ENCODE data around the gene KCNA10. TPM values are rescaled to one million over a fixed set of nuclear protein-coding genes. Genes with fewer than 3 reads are reported as not detected.
"Not testable (repeated sequence)": the region's sequence is repeated elsewhere in the genome, so short reads cannot be mapped to it uniquely, and the experiment has no call there.

KCNA10 gene
- total and polyA plus RNA-seq, 2 donors (not counting 3 experiments of a cell fraction or from before 2014, with no cell fraction given): not detected

DNA sequence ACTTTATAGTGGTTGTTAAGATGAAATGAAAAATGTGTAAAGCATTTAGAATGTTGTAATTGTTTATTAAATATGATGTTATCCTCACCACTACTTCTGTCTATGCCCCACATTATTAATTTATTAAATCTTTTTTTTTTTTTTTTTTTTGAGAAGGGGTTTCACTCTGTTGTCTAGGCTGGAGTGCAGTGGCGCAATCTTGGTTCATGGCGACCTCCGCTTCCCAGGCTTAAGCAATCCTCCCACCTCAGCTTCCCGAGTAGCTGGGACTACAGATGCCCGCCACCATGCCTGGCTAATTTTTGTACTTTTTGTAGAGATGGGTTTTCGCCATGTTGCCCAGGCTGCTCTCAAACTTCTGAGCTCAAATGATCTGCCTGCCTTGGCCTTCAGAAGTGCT, 7.5 kb downstream of the KCNA10 start:
- POLR2A ChIA-PET: interaction anchor here (0.7 kb wide), 2 partner anchors 28 to 123 kb away, joined by 3 to 9 read pairs; no protein-coding TSS in a partner anchor
- BruUV-seq (replicated peaks): no TSS peak

GRCh38 chr1:110510921-110511320, 8.1 kb downstream of the KCNA10 start:
- H3K27me3 ChIP-seq (ENCODE audit: control insufficient read depth in 2 of 2, insufficient read depth in 2 of 2, low read length in 2 of 2); H3K4me1 ChIP-seq (ENCODE audit: control insufficient read depth, extremely low read depth, insufficient read depth, low read length); H3K9ac ChIP-seq (replicated peaks; ENCODE audit: extremely low read depth, insufficient read depth, low read length); H4K20me1 ChIP-seq (replicated peaks; ENCODE audit: control insufficient read depth, extremely low read depth, insufficient read depth, low read length); H3K27ac ChIP-seq (ENCODE audit: insufficient read depth, low read depth, low read length); dilution Hi-C loops (cut with MboI; ENCODE audit: extremely low pct_ligation_motif_present, low sequenced_read_pairs); H3K4me2 ChIP-seq (ENCODE audit: insufficient read depth, low read length); H3K9me1 ChIP-seq (replicated peaks; ENCODE audit: control insufficient read depth, extremely low read depth, insufficient read depth, low read length); DNase-seq (ENCODE audit: low read depth, low spot score); H3K79me2 ChIP-seq (ENCODE audit: control insufficient read depth, insufficient read depth, low read length); H3K9me3 ChIP-seq (replicated peaks; ENCODE audit: control insufficient read depth, insufficient read depth, low read length); BruUV-seq (replicated peaks); H3K36me3 ChIP-seq (ENCODE audit: control insufficient read depth in 2 of 2, extremely low read depth in 1 of 2, insufficient read depth in 2 of 2, low read length in 2 of 2); intact Hi-C loops (cut with micrococcal nuclease); FAIRE-seq; H2AFZ ChIP-seq (ENCODE audit: low read depth, low read length); H3K4me3 ChIP-seq (replicated peaks in 1 of 3; ENCODE audit: insufficient read depth in 1 of 3, low read depth in 1 of 3, low read length in 3 of 3): not testable (repeated sequence)
- POLR2A ChIA-PET: interaction anchor here (0.7 kb wide), 1 partner anchor 28 kb away, joined by 9 read pairs; no protein-coding TSS in a partner anchor
- CTCF ChIA-PET: interaction anchor here (1.3 to 2.5 kb wide), 2 partner anchors 15 to 314 kb away, joined by 3 to 13 read pairs; no protein-coding TSS in a partner anchor

More for the DNA sequence above, 7.5 kb downstream of the KCNA10 start:
- H3K9ac ChIP-seq (replicated peaks; ENCODE audit: extremely low read depth, insufficient read depth, low read length): no peak overlapping the region
- H4K20me1 ChIP-seq (replicated peaks; ENCODE audit: control insufficient read depth, extremely low read depth, insufficient read depth, low read length): no peaks in the 10 kb centered on the region
- H3K36me3 ChIP-seq (ENCODE audit: control insufficient read depth in 2 of 2, extremely low read depth in 1 of 2, insufficient read depth in 2 of 2, low read length in 2 of 2): no peaks in the 10 kb centered on the region
- no peak for DNase-seq (ENCODE audit: low read depth, low spot score)
- H3K27ac ChIP-seq (ENCODE audit: insufficient read depth, low read depth, low read length): no peak overlapping the region
- CTCF ChIA-PET: interaction anchor here (1.3 to 2.5 kb wide), 2 partner anchors 15 to 315 kb away, joined by 3 to 13 read pairs; no protein-coding TSS in a partner anchor
- no peak overlapping the region for H3K4me2 ChIP-seq (ENCODE audit: insufficient read depth, low read length)
- no peak overlapping the region for H3K4me3 ChIP-seq (replicated peaks in 1 of 3; ENCODE audit: insufficient read depth in 1 of 3, low read depth in 1 of 3, low read length in 3 of 3)
- intact Hi-C loops (cut with micrococcal nuclease) (no loop called here), dilution Hi-C loops (cut with MboI; ENCODE audit: extremely low pct_ligation_motif_present, low sequenced_read_pairs) (no loop called here)
- no peak for FAIRE-seq
- H3K4me1 ChIP-seq (ENCODE audit: control insufficient read depth, extremely low read depth, insufficient read depth, low read length): no peaks in the 10 kb centered on the region
- no peaks in the 10 kb centered on the region for H3K9me1 ChIP-seq (replicated peaks; ENCODE audit: control insufficient read depth, extremely low read depth, insufficient read depth, low read length)
- H3K27me3 ChIP-seq (ENCODE audit: control insufficient read depth in 2 of 2, insufficient read depth in 2 of 2, low read length in 2 of 2): peaks cover 0 to 3% of the 10 kb centered on the region in 2 experiments
- no peaks in the 10 kb centered on the region for H3K9me3 ChIP-seq (replicated peaks; ENCODE audit: control insufficient read depth, insufficient read depth, low read length)
- no peak for TF ChIP-seq CTCF (IDR thresholded peaks at IDR 0.05; ENCODE audit: extremely low read depth in 1 of 2, insufficient read depth in 1 of 2, low read depth in 1 of 2, low read length in 2 of 2)
- TF ChIP-seq POLR2AphosphoS5 (IDR thresholded peaks at IDR 0.05; ENCODE audit: insufficient read depth, low read depth, low read length): no peak
- TF ChIP-seq, protein P1, sequence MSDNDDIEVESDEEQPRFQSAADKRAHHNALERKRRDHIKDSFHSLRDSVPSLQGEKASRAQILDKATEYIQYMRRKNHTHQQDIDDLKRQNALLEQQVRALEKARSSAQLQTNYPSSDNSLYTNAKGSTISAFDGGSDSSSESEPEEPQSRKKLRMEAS (IDR thresholded peaks at IDR 0.05; ENCODE audit: insufficient read depth, insufficient read length): no peak
- no peak for TF ChIP-seq GATA2 (IDR thresholded peaks at IDR 0.05; ENCODE audit: insufficient read depth, insufficient read length, low read depth, low read length)
- no peak for TF ChIP-seq EZH2 (IDR thresholded peaks at IDR 0.05; ENCODE audit: borderline replicate concordance, low read depth, low read length, severe bottlenecking)
- TF ChIP-seq JUN (IDR thresholded peaks at IDR 0.05; ENCODE audit: borderline replicate concordance, insufficient read depth, insufficient read length, low read depth): no peak
- no peak for TF ChIP-seq MYC (IDR thresholded peaks at IDR 0.05; ENCODE audit: low read depth, low read length)
- TF ChIP-seq FOS (IDR thresholded peaks at IDR 0.05; ENCODE audit: borderline replicate concordance, insufficient read depth, low read length): no peak
- no peak for TF ChIP-seq POLR2A (IDR thresholded peaks at IDR 0.05; ENCODE audit: low read depth, low read length)
- H2AFZ ChIP-seq (ENCODE audit: low read depth, low read length): no peak overlapping the region
- no peaks in the 10 kb centered on the region for H3K79me2 ChIP-seq (ENCODE audit: control insufficient read depth, insufficient read depth, low read length)
